Cardiac muscle cell (in vitro differentiated cells and primary cell): ENCODE data around the gene PVR. TPM values are rescaled to one million over a fixed set of nuclear protein-coding genes. Genes with fewer than 3 reads are reported as not detected.
"Not testable (repeated sequence)": the region's sequence is repeated elsewhere in the genome, so short reads cannot be mapped to it uniquely, and the experiment has no call there.

Experiments
- DNase-seq, 2 donors: peaks; one replicate each; pipeline versions ENCODE4 v3.0.0 to v3.0.0-alpha.2; 2010 to 2017; ENCODE audit warnings: low read depth in 1 of 2, low spot score in 1 of 2
- H3K27ac ChIP-seq: fragments of 200-600 bp; sonication (generic); 2 replicates; pipeline ENCODE4 v1.5.1; 2016
- H3K27me3 ChIP-seq: fragments of 200-600 bp; sonication (generic); 2 replicates; pipeline ENCODE4 v1.6.0; 2016; ENCODE audit warnings: control low read depth
- H3K36me3 ChIP-seq: fragments of 200-600 bp; sonication (generic); 2 replicates; pipeline ENCODE4 v1.5.1; 2016; ENCODE audit warnings: control low read depth
- H3K4me1 ChIP-seq: fragments of 200-600 bp; sonication (generic); 2 replicates; pipeline ENCODE4 v1.8.1; 2017; ENCODE audit warnings: low read depth, mild to moderate bottlenecking, mixed run types
- H3K4me3 ChIP-seq: fragments of 200-600 bp; sonication (generic); 2 replicates; pipeline ENCODE4 v1.5.1; 2016; ENCODE audit warnings: mild to moderate bottlenecking
- H3K9me3 ChIP-seq: fragments of 200-600 bp; sonication (generic); 2 replicates; pipeline ENCODE4 v1.5.1; 2017; ENCODE audit warnings: low read depth, mild to moderate bottlenecking, control low read depth
- polyA plus RNA-seq: library from polyadenylated mRNA; unstranded; fragments of >200 nt; fragmentation: Nextera tagmentation; extraction: Ambion mirVana; gene quantifications from 2 replicates; pipeline ENCODE4 v1.2.1, GENCODE V29; 2016
- total RNA-seq: library from RNA; depleted of rRNA; stranded (reverse); fragments of >200 nt; gene quantifications from 2 replicates; pipeline ENCODE4 v1.2.3, GENCODE V29; 2016
- TF ChIP-seq, protein P1 (sequence below): IDR thresholded peaks from 2 replicates; pipeline ENCODE4 v1.5.1; 2012; ENCODE audit warnings: low read depth, mild to moderate bottlenecking, low read length

PVR gene
- total and polyA plus RNA-seq, 2 experiments from 2014 or later = 19.6 to 20.8 TPM

DNA sequence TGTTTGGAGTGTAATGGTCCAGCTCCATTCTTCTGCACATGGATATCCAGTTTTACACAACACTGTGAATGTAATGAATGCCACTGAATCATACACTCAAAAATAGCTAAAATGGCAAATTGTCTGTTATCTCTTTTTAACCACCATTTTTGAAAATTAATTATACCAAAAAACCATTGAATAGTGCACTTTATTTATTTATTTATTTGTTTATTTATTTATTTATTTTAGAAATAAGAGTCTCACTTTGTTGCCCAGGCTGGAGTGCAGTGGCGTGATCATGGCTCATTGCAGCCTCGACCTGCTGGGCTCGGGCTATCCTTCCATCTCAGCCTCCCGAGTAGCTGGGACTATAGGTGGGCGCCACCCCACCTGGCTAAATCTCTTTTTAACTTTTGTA, 20.3 kb downstream of the PVR start:
- TF ChIP-seq, protein P1, sequence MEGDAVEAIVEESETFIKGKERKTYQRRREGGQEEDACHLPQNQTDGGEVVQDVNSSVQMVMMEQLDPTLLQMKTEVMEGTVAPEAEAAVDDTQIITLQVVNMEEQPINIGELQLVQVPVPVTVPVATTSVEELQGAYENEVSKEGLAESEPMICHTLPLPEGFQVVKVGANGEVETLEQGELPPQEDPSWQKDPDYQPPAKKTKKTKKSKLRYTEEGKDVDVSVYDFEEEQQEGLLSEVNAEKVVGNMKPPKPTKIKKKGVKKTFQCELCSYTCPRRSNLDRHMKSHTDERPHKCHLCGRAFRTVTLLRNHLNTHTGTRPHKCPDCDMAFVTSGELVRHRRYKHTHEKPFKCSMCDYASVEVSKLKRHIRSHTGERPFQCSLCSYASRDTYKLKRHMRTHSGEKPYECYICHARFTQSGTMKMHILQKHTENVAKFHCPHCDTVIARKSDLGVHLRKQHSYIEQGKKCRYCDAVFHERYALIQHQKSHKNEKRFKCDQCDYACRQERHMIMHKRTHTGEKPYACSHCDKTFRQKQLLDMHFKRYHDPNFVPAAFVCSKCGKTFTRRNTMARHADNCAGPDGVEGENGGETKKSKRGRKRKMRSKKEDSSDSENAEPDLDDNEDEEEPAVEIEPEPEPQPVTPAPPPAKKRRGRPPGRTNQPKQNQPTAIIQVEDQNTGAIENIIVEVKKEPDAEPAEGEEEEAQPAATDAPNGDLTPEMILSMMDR = no peak
- H3K27ac ChIP-seq = no peak overlapping the region
- H3K9me3 ChIP-seq = no peaks in the 10 kb centered on the region
- DNase-seq = no peak
- no peaks in the 10 kb centered on the region for H3K27me3 ChIP-seq
- H3K4me1 ChIP-seq = no peaks in the 10 kb centered on the region
- H3K36me3 ChIP-seq = peaks cover 16% of the 10 kb centered on the region
- no peak overlapping the region for H3K4me3 ChIP-seq

DNA sequence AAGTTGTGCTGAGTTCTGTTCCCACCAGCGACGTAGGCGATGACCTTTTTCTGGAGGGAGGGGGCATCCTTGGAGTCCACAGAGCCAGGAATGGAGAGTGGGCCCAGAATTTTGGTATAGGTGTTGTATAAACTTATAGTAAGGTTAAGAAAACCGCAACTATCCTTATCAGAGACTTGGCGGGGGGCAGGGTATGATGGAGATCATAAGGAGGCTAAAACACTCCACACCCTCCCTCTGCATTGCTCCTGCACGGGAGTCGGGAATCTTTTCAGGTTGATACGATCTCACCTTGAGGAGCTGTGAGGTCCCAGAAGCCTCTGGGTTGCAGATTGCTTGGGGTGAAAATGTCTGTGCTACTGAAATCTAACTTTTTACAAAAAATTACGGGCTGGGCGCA, 21.3 kb downstream of the PVR start:
- no peak for DNase-seq
- Histone ChIP-seq H3K36me3 (peaks cover 9% of the 10 kb centered on the region), H3K4me1 (no peaks in the 10 kb centered on the region), H3K27me3 (no peaks in the 10 kb centered on the region), H3K27ac (no peak overlapping the region), H3K9me3 (no peaks in the 10 kb centered on the region), H3K4me3 (no peak overlapping the region)
- TF ChIP-seq, protein P1 = no peak

DNA sequence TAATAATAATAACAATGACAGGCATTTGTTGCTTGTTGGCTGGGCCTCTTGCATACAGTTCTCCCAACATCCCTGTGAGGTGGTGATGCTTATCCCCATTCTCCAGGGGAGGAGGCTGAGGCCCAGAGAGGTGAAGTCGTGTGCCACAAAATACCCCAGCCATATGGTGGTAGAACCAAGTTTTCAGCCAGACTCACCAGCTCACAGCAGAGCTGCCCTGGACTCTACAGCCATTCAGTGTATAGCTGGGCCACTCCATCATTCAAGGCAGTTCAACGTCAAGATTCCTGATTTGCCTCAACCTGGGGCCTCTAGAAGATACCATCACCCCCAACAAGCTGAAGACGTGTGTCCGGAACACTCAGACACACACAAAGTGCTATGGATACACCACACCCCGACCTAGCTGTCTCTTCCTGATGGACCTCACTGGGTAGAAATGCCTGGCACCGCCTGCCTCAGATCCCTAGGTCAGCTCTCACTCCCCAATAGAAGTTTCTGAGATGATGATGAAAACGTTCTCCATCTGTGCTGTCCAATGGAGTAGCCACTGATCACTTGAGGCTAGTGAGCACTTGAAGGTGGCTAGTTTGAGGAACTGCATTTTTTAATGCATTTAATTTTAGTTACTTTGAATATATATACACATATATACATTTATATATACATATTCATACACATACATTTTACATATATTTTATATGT, 23.3 kb downstream of the PVR start:
- no peaks in the 10 kb centered on the region for H3K4me1 ChIP-seq
- TF ChIP-seq, protein P1 = no peak
- H3K27ac ChIP-seq = no peak overlapping the region
- H3K9me3 ChIP-seq = no peaks in the 10 kb centered on the region
- no peak for DNase-seq
- no peaks in the 10 kb centered on the region for H3K27me3 ChIP-seq
- peaks cover 3% of the 10 kb centered on the region for H3K36me3 ChIP-seq
- no peak overlapping the region for H3K4me3 ChIP-seq

DNA sequence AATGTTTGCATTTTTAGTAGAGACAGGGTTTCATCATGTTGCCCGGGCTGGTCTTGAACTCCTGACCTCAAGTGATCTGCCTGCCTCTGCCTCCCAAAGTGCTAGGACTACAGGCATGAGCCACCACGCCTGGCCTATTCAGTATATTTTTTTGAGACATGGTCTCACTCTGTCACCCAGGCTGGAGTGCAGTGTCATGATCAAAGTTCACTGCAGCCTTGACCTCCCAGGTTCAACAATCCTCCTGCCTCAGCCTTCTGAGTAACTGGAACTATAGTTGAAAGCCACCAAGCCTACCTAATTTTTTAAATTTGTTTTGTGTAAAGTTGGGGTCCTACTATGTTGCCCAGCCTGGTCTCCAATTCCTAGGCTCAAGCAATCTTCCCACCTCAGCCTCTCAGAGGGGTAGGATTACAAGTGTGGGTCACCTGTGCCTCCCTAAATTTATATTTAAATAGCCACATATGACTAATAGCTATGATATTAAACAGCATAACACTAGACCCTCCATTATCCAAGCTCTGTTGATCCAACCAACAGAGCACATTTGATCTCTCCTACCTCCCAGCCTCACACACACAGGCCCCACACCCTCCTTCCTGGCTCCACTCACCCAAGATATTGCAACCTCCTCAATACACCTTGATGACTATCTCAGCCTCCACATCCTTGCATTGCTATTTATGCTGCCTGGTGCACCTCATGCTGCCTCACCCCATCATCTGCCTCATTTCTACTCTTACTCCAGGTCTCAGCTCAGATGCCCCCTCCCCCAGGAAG, 25.5 kb downstream of the PVR start:
- Histone ChIP-seq H3K36me3 (no peaks in the 10 kb centered on the region), H3K9me3 (no peaks in the 10 kb centered on the region), H3K27me3 (no peaks in the 10 kb centered on the region), H3K27ac (no peak overlapping the region), H3K4me3 (no peak overlapping the region), H3K4me1 (no peaks in the 10 kb centered on the region)
- no peak for DNase-seq
- TF ChIP-seq, protein P1 = no peak

DNA sequence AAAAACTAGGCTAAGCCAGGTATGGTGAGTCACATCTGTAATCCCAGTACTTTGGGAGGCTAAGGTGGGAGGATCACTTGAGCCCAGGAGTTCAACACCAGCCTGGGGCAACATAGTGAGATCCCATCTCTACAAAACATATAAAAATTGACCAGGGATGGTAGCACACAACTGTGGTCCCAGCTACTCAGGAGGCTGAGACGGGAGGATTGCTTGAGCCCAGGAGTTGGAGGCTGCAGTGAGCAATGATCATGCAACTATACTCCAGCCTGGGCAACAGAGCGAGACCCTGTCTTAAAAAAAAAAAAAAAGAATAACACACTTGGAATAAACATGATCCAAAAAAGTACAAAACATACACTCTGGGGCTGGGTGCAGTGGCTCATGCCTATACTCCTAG, 26.3 kb downstream of the PVR start:
- not testable (repeated sequence) for DNase-seq, H3K36me3 ChIP-seq, H3K27me3 ChIP-seq, H3K4me3 ChIP-seq, H3K27ac ChIP-seq, H3K9me3 ChIP-seq, H3K4me1 ChIP-seq

DNA sequence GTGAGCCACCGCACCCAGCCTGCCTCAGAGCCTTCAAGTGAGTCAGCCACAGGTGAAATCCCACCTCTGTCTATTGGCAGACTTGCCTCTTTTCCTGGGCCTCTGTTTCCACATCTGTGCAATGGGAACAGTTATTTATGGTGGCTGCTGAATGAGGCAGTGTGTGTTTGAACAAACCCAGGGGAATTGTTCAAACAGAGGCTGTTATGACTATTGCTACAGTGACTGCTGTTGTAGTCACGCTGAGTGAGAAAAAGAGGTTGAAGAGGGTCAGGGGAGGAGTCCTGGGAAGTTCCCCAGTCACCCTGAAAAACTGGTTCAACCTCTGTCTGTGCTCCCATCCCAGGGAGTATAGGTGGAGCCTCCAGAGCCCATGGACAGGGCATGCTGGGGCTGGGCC, 27.7 kb downstream of the PVR start, which contains the start of gene CEACAM19:
TSS of gene CEACAM19 (plus strand) at position 83 of the 400 bp plus-strand sequence. CDS start 450 bp downstream, outside the sequence.
- no peaks in the 10 kb centered on the region for H3K4me1 ChIP-seq
- no peak for DNase-seq
- H3K9me3 ChIP-seq = no peaks in the 10 kb centered on the region
- no peak within 1 kb of the TSS for H3K27ac ChIP-seq
- H3K36me3 ChIP-seq = no peaks in the 10 kb centered on the region
- H3K27me3 ChIP-seq = no peaks in the 10 kb centered on the region
- TF ChIP-seq, protein P1 = no peak
- H3K4me3 ChIP-seq = no peak within 1 kb of the TSS
